ENCODE data around the gene C4BPA.

C4BPA gene

GRCh38 chr1:207112616-207113296 is 8.7 kb downstream of the C4BPA start:
- no peak for DNase-seq (ENCODE audit: low read depth, low spot score)

GRCh38 chr1:207115269-207115668 is 11.2 kb downstream of the C4BPA start:
- no peak for DNase-seq (ENCODE audit: low read depth, low spot score)

GRCh38 chr1:207124389-207124788 is 20.4 kb downstream of the C4BPA start:
- no peak for DNase-seq (ENCODE audit: low read depth, low spot score)

- no peak for DNase-seq (ENCODE audit: low read depth, low spot score)
These were observed 24.4 kb downstream of the C4BPA start for GRCh38 chr1:207128336-207128921.

GRCh38 chr1:207129053-207129452 is 25.0 kb downstream of the C4BPA start:
- no peak for DNase-seq (ENCODE audit: low read depth, low spot score)

- no peak for DNase-seq (ENCODE audit: low read depth, low spot score)
These were observed 26.4 kb downstream of the C4BPA start for GRCh38 chr1:207130252-207131036.

GRCh38 chr1:207131163-207131562 is 27.1 kb downstream of the C4BPA start:
- no peak for DNase-seq (ENCODE audit: low read depth, low spot score)

- no peak for DNase-seq (ENCODE audit: low read depth, low spot score)
These were observed 30.5 kb downstream of the C4BPA start for GRCh38 chr1:207134581-207134980.

GRCh38 chr1:207139616-207140015 is 35.6 kb downstream of the C4BPA start:
- DNase-seq (ENCODE audit: low read depth, low spot score) = no peak

- DNase-seq (ENCODE audit: low read depth, low spot score) = no peak
These were observed 36.5 kb downstream of the C4BPA start for GRCh38 chr1:207140536-207140935.

- DNase-seq (ENCODE audit: low read depth, low spot score) = no peak
These were observed 41.5 kb downstream of the C4BPA start for GRCh38 chr1:207145401-207146058.

GRCh38 chr1:207151920-207152319 is 47.9 kb downstream of the C4BPA start:
- DNase-seq (ENCODE audit: low read depth, low spot score) = no peak

- no peak for DNase-seq (ENCODE audit: low read depth, low spot score)
These were observed 48.9 kb downstream of the C4BPA start for GRCh38 chr1:207152792-207153468.

GRCh38 chr1:207155028-207155427 is 51.0 kb downstream of the C4BPA start:
- DNase-seq (ENCODE audit: low read depth, low spot score) = no peak

- no peak for DNase-seq (ENCODE audit: low read depth, low spot score)
These were observed 52.1 kb downstream of the C4BPA start for GRCh38 chr1:207156095-207156494.

- no peak for DNase-seq (ENCODE audit: low read depth, low spot score)
These were observed 52.8 kb downstream of the C4BPA start for GRCh38 chr1:207156826-207157225.

- DNase-seq (ENCODE audit: low read depth, low spot score) = no peak
These were observed 60.1 kb downstream of the C4BPA start for GRCh38 chr1:207164086-207164485.

GRCh38 chr1:207172321-207172720 is 68.3 kb downstream of the C4BPA start:
- DNase-seq (ENCODE audit: low read depth, low spot score) = no peak

GRCh38 chr1:207172885-207173284 is 68.9 kb downstream of the C4BPA start:
- DNase-seq (ENCODE audit: low read depth, low spot score) = no peak

GRCh38 chr1:207173396-207173795 is 69.4 kb downstream of the C4BPA start:
- DNase-seq (ENCODE audit: low read depth, low spot score) = no peak

GRCh38 chr1:207174913-207175312 is 70.9 kb downstream of the C4BPA start:
- DNase-seq (ENCODE audit: low read depth, low spot score) = no peak

- DNase-seq (ENCODE audit: low read depth, low spot score) = no peak
These were observed 75.0 kb downstream of the C4BPA start for GRCh38 chr1:207179036-207179435.

Data from activated naive CD8-positive, alpha-beta T cell treated with anti-CD3 and anti-CD28 coated beads, Interleukin-2, amount 50 U/mL, for 16 hours (primary cell).